Dendritic cell treated with granulocyte-macrophage colony-stimulating factor and Interleukin-4, amounts not matched to agents 40 ng/mL and 50 ng/mL, for 4 days (primary cell): ENCODE measurements around the gene MBOAT1.
"Not testable (repeated sequence)": the region's sequence is repeated elsewhere in the genome, so short reads cannot be mapped to it uniquely, and the experiment has no call there.

Source experiments
- H3K27ac Mint-ChIP-seq: one replicate; pipeline ENCODE4 v1.8.0; 2022; ENCODE audit warnings: mild to moderate bottlenecking, mixed read lengths
- H3K27me3 Mint-ChIP-seq: one replicate; pipeline ENCODE4 v1.8.0; 2022; ENCODE audit warnings: mild to moderate bottlenecking, mixed read lengths
- H3K36me3 Mint-ChIP-seq: one replicate; pipeline ENCODE4 v1.8.0; 2022; ENCODE audit warnings: low read depth, mixed read lengths
- H3K4me1 Mint-ChIP-seq: one replicate; pipeline ENCODE4 v1.8.0; 2022; ENCODE audit warnings: low read depth, mixed read lengths
- H3K4me3 Mint-ChIP-seq: one replicate; pipeline ENCODE4 v1.8.0; 2022; ENCODE audit warnings: mild to moderate bottlenecking, moderate library complexity, mixed read lengths
- H3K9me3 Mint-ChIP-seq: one replicate; pipeline ENCODE4 v1.8.0; 2022; ENCODE audit warnings: mixed read lengths
- intact Hi-C: fragments of 100-400 bp; cut with micrococcal nuclease; formaldehyde crosslinking; loops from one replicate; pipeline ENCODE4 v1.15.0; 2022

Gene MBOAT1

GRCh38 chr6:20162515-20162914, 49.8 kb downstream of the MBOAT1 start:
- H3K27me3 Mint-ChIP-seq, result no peaks in the 10 kb centered on the region
- no peaks in the 10 kb centered on the region for H3K9me3 Mint-ChIP-seq
- peaks cover 17% of the 10 kb centered on the region for H3K36me3 Mint-ChIP-seq
- peaks cover 19% of the 10 kb centered on the region for H3K4me1 Mint-ChIP-seq
- no peak overlapping the region for H3K4me3 Mint-ChIP-seq
- intact Hi-C loops, result no loop called here
- no peak overlapping the region for H3K27ac Mint-ChIP-seq

- no peaks in the 10 kb centered on the region for H3K27me3 Mint-ChIP-seq
- H3K9me3 Mint-ChIP-seq, result no peaks in the 10 kb centered on the region
- H3K27ac Mint-ChIP-seq, result no peak overlapping the region
- H3K4me3 Mint-ChIP-seq, result no peak overlapping the region
- intact Hi-C loops, result no loop called here
- H3K4me1 Mint-ChIP-seq, result peaks cover 11% of the 10 kb centered on the region
- peaks cover 11% of the 10 kb centered on the region for H3K36me3 Mint-ChIP-seq
These were observed 51.6 kb downstream of the MBOAT1 start for GRCh38 chr6:20160541-20161283.

GRCh38 chr6:20159781-20160540, 52.3 kb downstream of the MBOAT1 start:
- no peaks in the 10 kb centered on the region for H3K9me3 Mint-ChIP-seq
- intact Hi-C loops, result no loop called here
- H3K27ac Mint-ChIP-seq, result no peak overlapping the region
- H3K4me3 Mint-ChIP-seq, result no peak overlapping the region
- H3K4me1 Mint-ChIP-seq, result peaks cover 11% of the 10 kb centered on the region
- peaks cover 11% of the 10 kb centered on the region for H3K36me3 Mint-ChIP-seq
- H3K27me3 Mint-ChIP-seq, result no peaks in the 10 kb centered on the region

GRCh38 chr6:20159098-20159497, 53.2 kb downstream of the MBOAT1 start:
- intact Hi-C loops, result no loop called here
- Mint-ChIP-seq H3K9me3 (no peaks in the 10 kb centered on the region), H3K27me3 (no peaks in the 10 kb centered on the region), H3K4me1 (peaks cover 11% of the 10 kb centered on the region), H3K4me3 (no peak overlapping the region), H3K36me3 (peaks cover 11% of the 10 kb centered on the region), H3K27ac (no peak overlapping the region)

- H3K4me3 Mint-ChIP-seq, result no peak overlapping the region
- H3K36me3 Mint-ChIP-seq, result peaks cover 9% of the 10 kb centered on the region
- peaks cover 11% of the 10 kb centered on the region for H3K4me1 Mint-ChIP-seq
- intact Hi-C loops, result no loop called here
- H3K9me3 Mint-ChIP-seq, result no peaks in the 10 kb centered on the region
- H3K27me3 Mint-ChIP-seq, result no peaks in the 10 kb centered on the region
- H3K27ac Mint-ChIP-seq, result no peak overlapping the region
These were observed 53.6 kb downstream of the MBOAT1 start for GRCh38 chr6:20158676-20159075.

GRCh38 chr6:20156824-20157223, 55.4 kb downstream of the MBOAT1 start:
- Mint-ChIP-seq H3K27ac (no peak overlapping the region), H3K27me3 (no peaks in the 10 kb centered on the region), H3K36me3 (peaks cover 6% of the 10 kb centered on the region), H3K4me1 (peaks cover 11% of the 10 kb centered on the region), H3K4me3 (no peak overlapping the region), H3K9me3 (no peaks in the 10 kb centered on the region)
- intact Hi-C loops, result no loop called here

GRCh38 chr6:20154753-20155152, 57.5 kb downstream of the MBOAT1 start:
- intact Hi-C loops, result no loop called here
- peaks cover 11% of the 10 kb centered on the region for H3K4me1 Mint-ChIP-seq
- no peaks in the 10 kb centered on the region for H3K9me3 Mint-ChIP-seq
- no peaks in the 10 kb centered on the region for H3K27me3 Mint-ChIP-seq
- H3K36me3 Mint-ChIP-seq, result peaks cover 23% of the 10 kb centered on the region
- no peak overlapping the region for H3K4me3 Mint-ChIP-seq
- H3K27ac Mint-ChIP-seq, result no peak overlapping the region

- peaks cover 19% of the 10 kb centered on the region for H3K36me3 Mint-ChIP-seq
- H3K27ac Mint-ChIP-seq, result no peak overlapping the region
- intact Hi-C loops, result no loop called here
- no peaks in the 10 kb centered on the region for H3K9me3 Mint-ChIP-seq
- H3K27me3 Mint-ChIP-seq, result no peaks in the 10 kb centered on the region
- peaks cover 15% of the 10 kb centered on the region for H3K4me1 Mint-ChIP-seq
- no peak overlapping the region for H3K4me3 Mint-ChIP-seq
These were observed 59.1 kb downstream of the MBOAT1 start for GRCh38 chr6:20153194-20153593.

- peaks cover 12% of the 10 kb centered on the region for H3K4me1 Mint-ChIP-seq
- peak overlapping the region; percentile 72 for H3K27ac Mint-ChIP-seq
- H3K27me3 Mint-ChIP-seq, result no peaks in the 10 kb centered on the region
- H3K36me3 Mint-ChIP-seq, result peaks cover 30% of the 10 kb centered on the region
- no peak overlapping the region for H3K4me3 Mint-ChIP-seq
- H3K9me3 Mint-ChIP-seq, result peaks cover 8% of the 10 kb centered on the region
- intact Hi-C loops, result no loop called here
These were observed 63.8 kb downstream of the MBOAT1 start for GRCh38 chr6:20148433-20148832.

- Mint-ChIP-seq H3K4me1 (peaks cover 12% of the 10 kb centered on the region), H3K4me3 (no peak overlapping the region), H3K36me3 (peaks cover 30% of the 10 kb centered on the region), H3K27me3 (no peaks in the 10 kb centered on the region), H3K9me3 (peaks cover 8% of the 10 kb centered on the region), H3K27ac (no peak overlapping the region)
- intact Hi-C loops, result no loop called here
These were observed 64.8 kb downstream of the MBOAT1 start for GRCh38 chr6:20147469-20147868.

- Mint-ChIP-seq H3K36me3 (peaks cover 31% of the 10 kb centered on the region), H3K4me1 (peaks cover 12% of the 10 kb centered on the region)
- H3K9me3 Mint-ChIP-seq, H3K27ac Mint-ChIP-seq, H3K27me3 Mint-ChIP-seq, H3K4me3 Mint-ChIP-seq, intact Hi-C loops: not testable (repeated sequence)
These were observed 65.4 kb downstream of the MBOAT1 start for GRCh38 chr6:20146831-20147230.

GRCh38 chr6:20146291-20146690, 66.0 kb downstream of the MBOAT1 start:
- H3K27ac Mint-ChIP-seq, result no peak overlapping the region
- no peaks in the 10 kb centered on the region for H3K27me3 Mint-ChIP-seq
- intact Hi-C loops, result no loop called here
- H3K36me3 Mint-ChIP-seq, result peaks cover 31% of the 10 kb centered on the region
- no peak overlapping the region for H3K4me3 Mint-ChIP-seq
- peaks cover 12% of the 10 kb centered on the region for H3K4me1 Mint-ChIP-seq
- peaks cover 8% of the 10 kb centered on the region for H3K9me3 Mint-ChIP-seq

- peaks cover 8% of the 10 kb centered on the region for H3K9me3 Mint-ChIP-seq
- H3K4me3 Mint-ChIP-seq, result no peak overlapping the region
- H3K36me3 Mint-ChIP-seq, result peaks cover 41% of the 10 kb centered on the region
- intact Hi-C loops, result no loop called here
- no peak overlapping the region for H3K27ac Mint-ChIP-seq
- H3K27me3 Mint-ChIP-seq, result no peaks in the 10 kb centered on the region
- peaks cover under 1% of the 10 kb centered on the region for H3K4me1 Mint-ChIP-seq
These were observed 69.4 kb downstream of the MBOAT1 start for GRCh38 chr6:20142866-20143265.

- peaks cover 36% of the 10 kb centered on the region for H3K36me3 Mint-ChIP-seq
- no peaks in the 10 kb centered on the region for H3K27me3 Mint-ChIP-seq
- peaks cover 3% of the 10 kb centered on the region for H3K9me3 Mint-ChIP-seq
- intact Hi-C loops, result no loop called here
- no peak overlapping the region for H3K4me3 Mint-ChIP-seq
- H3K4me1 Mint-ChIP-seq, result peaks cover 10% of the 10 kb centered on the region
- no peak overlapping the region for H3K27ac Mint-ChIP-seq
These were observed 70.3 kb downstream of the MBOAT1 start for GRCh38 chr6:20141931-20142330.
